IPS DF 4.7 (cell line): Measurements from ENCODE around the gene NOTUM.

Experiments used
- DNase-seq: peaks from one replicate; pipeline ENCODE4 v3.0.0-alpha.2; 2013; ENCODE audit warnings: low spot score; ENCODE audit errors: extremely low read depth

NOTUM gene

GRCh38 chr17:81961087-81961511 lies at the start of gene NOTUM:
NOTUM (minus strand) TSS chr17:81961187; CDS start chr17:81960909, 278 bp downstream.
- DNase-seq: no peak

DNA sequence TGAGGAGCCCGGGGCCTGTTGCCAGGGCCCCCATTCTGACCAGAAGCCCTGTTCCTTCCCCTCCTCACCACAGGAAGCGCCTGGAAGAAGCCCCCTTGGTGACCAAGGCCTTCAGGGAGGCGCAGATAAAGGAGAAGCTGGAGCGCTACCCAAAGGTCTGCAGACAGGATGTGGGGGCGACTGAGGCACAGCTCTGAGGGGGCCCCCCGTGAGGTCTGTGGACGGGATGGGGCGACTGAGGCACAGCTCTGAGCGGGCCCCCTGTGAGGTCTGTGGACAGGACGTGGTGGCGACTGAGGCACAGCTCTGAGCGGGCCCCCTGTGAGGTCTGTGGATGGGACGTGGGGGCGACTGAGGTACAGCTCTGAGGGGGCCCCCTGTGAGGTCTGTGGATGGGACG lies 48.4 kb upstream of the NOTUM start:
- no peak for DNase-seq

DNA sequence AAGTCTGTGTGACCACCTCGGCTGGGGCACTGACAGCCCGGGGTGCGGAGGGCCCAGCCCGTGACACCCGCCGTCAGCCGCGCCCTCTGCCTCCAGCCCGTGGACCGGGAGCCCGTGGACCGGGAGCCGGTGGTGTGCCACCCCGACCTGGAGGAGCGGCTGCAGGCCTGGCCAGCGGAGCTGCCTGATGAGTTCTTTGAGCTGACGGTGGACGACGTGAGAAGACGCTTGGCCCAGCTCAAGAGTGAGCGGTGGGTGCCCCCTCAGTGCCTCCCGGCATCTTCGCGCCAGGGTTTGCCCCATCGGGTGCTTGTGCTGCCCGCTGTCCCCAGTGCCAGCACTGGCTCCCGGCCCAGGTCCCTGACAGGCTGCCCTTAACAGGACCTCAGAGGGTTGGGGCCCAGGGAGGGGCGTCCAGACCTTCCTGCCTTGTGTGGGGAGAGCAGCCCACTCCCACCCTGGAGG lies 48.0 kb upstream of the NOTUM start:
- no peak for DNase-seq

DNA sequence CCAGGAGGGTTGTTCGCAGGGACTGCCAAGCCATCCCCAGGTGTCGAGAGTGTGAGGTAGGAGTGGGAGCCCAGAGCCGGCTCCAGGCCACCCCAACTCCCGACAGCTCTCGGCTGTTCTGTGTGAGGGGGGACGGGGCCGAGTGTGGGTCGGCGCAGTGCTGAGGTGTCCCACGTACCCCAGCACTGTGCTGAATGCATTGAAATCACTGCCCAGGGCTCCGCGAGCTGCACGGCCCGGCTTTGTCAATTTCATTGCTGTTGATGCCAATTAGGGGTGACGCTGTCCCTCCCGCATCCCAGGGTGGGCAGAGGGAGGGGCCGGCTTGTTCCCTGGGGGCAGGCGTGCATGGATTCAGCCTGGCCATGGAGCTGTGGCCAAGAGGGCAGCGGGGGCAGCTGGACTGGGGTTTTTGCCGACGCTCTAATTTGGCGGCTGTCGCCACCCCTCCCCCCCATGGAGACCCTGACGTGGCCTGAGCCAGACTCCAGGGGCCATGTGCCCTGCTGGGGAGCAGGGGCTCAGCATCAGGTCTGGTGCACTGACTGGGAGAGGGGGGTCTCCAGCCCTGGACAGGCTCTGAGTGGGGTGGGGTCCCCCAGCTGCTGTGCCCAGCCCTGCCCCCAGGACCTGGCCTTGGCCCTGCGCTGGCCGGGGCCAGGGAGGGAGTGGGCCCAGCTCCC lies 47.4 kb upstream of the NOTUM start:
- no peak for DNase-seq

DNA sequence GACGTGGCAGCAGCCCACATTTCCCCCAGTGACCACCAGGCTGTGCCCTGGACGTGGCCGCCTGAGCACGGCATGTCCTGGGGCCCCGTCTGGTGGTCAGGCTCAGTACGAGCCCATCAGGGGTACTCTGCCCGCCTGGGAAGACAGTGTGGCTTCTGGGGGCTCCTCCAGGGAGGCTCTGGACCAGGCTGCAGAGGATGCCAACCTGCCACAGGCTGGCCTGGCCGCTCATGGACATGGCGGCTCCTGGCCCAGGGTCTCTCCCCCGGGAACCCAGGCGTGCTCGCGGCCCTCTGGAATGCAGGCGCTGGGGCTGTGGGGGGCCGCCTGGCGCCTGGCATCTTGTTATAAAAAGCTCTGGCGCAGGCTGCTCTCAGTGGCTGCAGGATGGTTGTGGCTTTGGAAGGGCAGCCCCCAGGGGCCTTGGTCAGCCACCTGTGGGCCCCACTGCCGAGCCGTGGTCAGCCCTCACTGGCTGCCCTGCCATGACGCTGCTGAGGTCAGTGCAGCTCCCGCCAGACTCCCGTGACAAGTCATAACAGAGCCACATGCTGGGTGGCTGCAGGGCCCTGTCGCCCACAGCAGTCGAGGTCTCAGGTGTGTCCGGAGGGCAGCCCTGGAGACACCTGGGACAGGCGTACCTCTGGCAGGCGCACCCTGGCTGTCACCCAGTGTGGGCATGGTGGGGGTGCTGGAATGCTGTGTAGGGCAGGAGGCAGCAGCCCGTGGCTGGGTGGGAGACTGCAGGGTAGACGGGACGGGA lies 46.7 kb upstream of the NOTUM start:
- no peak for DNase-seq

- DNase-seq: no peak
These were observed 46.2 kb upstream of the NOTUM start for GRCh38 chr17:82007228-82007494.

GRCh38 chr17:82006468-82007227 lies 45.7 kb upstream of the NOTUM start:
- no peak for DNase-seq

DNA sequence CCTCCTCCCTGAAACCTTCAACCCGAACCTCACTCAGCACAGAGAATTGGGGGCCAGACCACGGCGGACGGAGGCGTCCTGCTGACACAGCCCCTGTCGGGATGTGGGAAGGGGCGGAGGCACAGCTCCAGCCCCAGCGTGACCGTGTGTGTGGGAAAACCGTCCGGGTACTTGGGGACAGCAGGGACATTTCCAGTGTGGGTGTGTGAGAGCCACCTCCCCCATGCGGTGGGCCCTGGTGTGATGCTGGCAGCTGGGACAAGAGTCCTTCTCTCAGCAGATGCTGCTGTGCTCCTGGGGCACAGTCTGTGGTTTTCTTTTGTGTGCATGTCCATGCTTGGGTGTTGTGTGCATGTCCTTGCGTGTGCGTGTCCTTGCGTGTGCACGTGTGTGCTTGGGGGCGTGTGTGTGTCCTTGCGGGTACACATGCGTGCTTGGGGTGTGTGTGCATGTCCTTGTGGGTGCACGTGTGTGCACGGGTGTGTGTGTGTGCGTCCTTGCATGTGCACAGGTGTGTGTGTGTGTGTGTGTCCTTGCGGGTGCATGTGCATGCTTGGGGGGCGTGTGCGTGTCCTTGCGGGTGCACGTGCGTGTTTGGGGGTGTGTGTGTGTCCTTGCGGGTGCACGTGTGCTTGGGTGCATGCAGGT lies 44.8 kb upstream of the NOTUM start:
- DNase-seq: no peak

DNA sequence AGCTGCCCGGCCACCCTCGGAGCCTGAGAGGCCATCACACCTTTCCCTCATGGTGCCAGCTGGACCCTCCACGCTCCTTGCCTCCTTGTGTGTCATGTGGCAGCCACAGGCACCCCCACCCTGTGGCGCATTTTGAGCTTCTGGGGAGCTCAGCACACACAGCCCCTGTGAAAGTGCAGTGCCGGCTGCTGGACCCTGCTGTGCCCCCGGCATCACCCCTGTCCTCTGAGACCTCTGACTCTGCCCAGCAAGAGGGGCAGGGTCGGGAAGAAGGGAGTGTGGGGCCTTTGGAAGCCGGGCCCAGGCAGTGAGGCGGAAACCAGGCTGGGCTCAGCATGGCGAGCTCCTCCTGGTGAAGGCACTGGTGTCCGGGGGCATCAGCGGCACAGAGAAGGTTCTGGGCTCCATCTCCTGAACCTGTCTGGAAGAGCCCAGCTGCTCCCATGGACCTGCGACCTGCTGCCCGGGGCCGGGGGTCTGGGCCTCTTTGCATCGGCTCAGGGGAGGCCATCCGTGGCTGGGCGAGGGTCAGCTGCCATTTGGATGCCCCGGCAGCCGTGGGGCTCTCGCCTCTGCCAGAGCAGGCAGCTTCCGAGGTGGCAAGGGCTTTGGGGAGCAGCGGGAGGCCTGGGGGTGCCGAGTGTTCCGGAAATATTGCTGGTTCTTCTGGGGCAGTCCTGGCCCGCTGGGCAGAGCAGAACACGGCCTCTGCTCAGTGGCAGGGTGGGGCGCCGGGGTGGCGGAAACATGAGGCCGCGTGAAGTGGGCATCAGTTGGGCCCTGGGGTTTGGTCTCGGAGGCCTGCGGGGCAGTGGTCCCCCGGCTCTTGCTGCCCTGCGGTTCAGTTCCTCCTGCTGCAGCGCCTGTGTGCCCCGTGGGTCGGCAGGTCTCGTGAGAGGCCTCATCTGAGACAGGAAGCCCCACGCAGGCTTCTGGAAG lies 43.8 kb upstream of the NOTUM start:
- no peak for DNase-seq

GRCh38 chr17:82003411-82004381 lies 42.7 kb upstream of the NOTUM start:
- DNase-seq: no peak

- no peak for DNase-seq
These were observed 40.6 kb upstream of the NOTUM start for GRCh38 chr17:82001571-82002056.

DNA sequence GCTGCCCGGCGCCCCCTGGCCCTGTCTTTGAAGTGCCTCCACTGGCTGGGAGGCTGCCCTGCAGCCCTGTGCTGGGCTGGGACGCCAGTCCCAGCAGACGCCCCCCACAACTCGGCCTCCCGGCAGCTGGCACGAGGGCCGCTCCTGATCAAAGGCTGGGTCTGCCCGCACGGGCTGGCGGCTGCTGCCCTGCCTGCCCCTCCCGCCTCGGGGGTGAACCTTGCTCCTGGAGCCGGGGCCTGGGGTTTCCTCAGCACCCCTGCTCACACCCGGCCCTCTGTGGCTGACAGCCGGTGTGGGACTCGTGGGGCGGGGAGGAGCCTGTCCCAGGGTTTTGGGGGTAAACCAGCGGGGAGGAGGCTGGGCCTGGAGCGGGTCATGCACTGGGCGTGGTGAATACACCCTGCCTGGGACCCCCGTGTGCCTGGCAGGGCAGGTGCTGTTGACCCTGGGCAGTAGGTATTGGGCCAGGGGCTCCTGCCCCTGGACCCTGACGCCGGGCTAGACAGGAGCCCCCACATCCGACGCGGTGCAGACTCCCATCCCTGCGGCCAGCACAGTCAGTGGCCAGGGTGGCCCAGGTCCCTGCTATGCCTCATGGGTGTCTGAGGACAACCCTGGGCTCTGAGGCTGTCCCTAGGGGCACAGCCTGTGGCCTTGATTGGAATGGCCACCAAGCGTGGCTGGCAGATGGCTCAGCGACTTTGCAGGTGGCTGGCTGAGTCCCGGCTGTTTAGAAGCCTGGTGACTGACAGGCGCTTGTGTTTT lies 40.0 kb upstream of the NOTUM start:
- no peak for DNase-seq

- no peak for DNase-seq
These were observed 39.2 kb upstream of the NOTUM start for GRCh38 chr17:81999976-82000802.

DNA sequence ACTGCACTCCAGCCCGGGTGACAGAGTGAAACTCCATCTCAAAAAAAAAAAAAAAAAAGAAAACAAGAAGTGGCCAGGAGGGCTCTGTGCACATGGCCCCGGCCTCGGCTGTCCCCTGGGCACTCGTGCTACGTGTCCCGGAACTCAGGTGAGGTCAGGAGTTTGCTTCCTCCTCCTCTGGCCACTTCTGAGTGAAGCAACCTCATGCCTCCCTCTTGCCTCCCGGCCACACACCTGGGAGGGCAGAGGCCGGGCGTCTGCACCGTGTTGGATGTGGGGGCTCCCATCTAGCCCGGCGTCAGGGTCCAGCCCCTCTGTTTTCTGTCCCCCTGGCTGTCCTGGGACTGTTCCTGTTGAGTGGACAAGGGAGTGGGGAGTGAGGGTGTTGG lies 38.6 kb upstream of the NOTUM start:
- DNase-seq: no peak

DNA sequence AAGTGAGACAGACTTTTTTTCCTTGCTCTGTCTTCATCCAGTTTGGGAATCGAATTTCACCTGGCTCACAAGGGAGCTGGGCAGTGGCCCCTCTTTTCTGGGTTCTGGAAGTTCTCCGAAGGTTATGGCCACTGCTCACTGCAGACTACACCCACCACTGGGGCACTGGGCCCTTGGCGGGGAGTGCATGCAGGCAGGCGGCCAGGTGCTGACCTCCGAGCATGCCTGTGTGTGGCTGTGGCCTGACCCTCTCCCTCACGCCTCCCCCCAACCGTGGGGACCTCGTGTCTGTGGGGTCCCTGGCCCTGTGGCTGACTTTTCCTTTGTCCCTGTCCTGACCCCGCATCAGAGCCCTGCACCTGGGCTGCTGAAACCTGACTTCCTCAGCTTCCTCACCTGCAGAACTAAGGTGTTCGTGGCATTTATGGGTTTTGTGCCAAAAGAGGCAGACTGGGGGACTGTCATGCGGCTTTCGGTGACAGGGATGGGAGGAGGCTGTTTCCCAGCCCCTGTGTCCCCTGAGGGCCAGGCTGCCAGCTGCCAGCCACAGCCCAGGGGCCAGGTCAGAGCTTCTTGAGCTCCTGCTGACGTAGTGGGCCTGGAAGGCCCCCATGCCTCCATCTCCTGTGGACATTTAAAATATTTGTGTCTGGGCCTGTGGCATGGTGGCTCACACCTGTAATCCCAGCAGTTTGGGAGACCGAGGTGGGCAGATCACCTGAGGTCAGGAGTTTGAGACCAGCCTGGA lies 37.9 kb upstream of the NOTUM start:
- DNase-seq: no peak

DNA sequence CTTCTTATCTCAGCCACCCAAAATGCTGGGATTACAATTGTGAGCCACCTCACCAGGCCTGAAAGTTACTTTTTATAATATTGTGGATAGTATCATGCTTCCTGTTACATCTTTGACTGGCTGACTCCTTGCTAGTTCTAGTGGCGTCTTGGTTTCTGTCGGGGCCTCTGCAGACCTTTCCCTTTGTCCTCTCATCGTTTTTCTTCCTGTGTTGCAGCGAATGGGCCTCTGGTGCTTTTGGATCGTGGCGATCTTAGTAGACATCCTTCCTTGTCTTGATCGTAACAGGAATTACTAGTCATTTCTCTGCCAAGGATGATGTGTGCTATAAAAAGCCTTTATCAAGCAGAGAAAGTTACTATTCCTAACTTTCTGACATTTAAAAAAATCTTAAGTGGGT lies 37.2 kb upstream of the NOTUM start:
- DNase-seq: no peak
